ENCODE measurements around the gene NUMA1. TPM values are rescaled to one million over a fixed set of nuclear protein-coding genes. Genes with fewer than 3 reads are reported as not detected.
A peak's percentile ranks its signal among the peaks of the same experiment; 100 is the strongest.

Gene NUMA1
- total and polyA plus RNA-seq, 2 of the 8 experiments (the other 6 are each of a cell fraction or from before 2014, with no cell fraction given): 101 to 107 TPM

DNA sequence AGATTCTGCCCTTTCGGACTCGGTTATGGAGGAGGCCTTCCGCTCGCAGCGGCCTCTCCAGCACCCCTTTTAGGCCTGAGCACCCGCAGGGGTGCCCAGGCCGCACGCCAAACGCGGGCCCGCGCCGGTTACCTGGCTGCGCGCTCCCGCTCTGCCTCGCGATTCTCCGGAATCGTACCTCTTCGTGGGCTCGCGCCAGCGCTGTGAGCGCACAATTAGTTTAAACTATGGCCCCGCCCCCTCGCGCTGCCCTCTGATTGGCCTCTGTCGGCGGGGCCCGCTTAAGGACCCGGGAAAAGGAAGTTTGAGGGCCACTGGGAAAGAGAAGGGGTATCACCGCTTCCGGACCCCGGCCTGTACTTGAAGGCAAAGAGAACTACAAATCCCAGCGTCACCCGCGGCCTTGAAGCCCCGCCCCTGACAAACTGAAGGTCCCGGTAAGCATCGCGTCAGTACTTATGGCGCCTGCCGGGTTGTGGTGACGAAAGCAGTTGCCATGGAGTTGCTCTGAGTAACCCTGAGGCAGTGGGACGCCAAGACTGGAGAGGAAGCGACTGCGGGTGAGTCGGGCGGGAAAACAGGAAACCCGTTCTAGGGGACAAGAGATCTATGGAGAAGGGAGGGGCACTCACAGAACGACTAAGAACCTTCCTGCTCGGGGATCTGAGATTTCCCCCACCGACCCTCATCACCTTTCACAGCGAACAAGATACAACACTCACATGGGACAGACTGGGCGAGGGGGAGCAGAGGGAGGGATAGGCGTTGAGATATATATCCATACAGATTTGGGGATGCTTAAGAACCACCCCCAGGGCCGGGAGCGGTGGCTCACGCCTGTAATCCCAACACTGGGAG is at the start of gene NUMA1, which contains the start of gene LRRC51 (continued):
- peak; percentile 60 for TF ChIP-seq ASH2L (IDR thresholded peaks at IDR 0.05; ENCODE audit: low read length)
- no peak for TF ChIP-seq SP2 (IDR thresholded peaks at IDR 0.05; ENCODE audit: low read length)
- no peak for TF ChIP-seq CHD1 (IDR thresholded peaks at IDR 0.05; ENCODE audit: low read depth, low read length)
- no peak for TF ChIP-seq EGR1 (IDR thresholded peaks at IDR 0.05; ENCODE audit: borderline replicate concordance, low read depth, low read length)
- TF ChIP-seq, protein P1, sequence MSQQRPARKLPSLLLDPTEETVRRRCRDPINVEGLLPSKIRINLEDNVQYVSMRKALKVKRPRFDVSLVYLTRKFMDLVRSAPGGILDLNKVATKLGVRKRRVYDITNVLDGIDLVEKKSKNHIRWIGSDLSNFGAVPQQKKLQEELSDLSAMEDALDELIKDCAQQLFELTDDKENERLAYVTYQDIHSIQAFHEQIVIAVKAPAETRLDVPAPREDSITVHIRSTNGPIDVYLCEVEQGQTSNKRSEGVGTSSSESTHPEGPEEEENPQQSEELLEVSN (IDR thresholded peaks at IDR 0.05): 0 out of 2 replicates have a peak, but pooled peaks have one; percentile 54
- no peak for TF ChIP-seq SRF (IDR thresholded peaks at IDR 0.05; ENCODE audit: low read depth, low read length)
- TF ChIP-seq POLR2AphosphoS5 (IDR thresholded peaks at IDR 0.05; ENCODE audit: low read depth, low read length): peak; percentile 70
- TF ChIP-seq BRCA1 (IDR thresholded peaks at IDR 0.05; ENCODE audit: low read depth, low read length): no peak
- peak; percentile 86 for TF ChIP-seq TAF1 (IDR thresholded peaks at IDR 0.05; ENCODE audit: low read depth, low read length)
- TF ChIP-seq ATF2 (IDR thresholded peaks at IDR 0.05; ENCODE audit: low read length): 0 out of 2 replicates have a peak, but pooled peaks have one; percentile 38
- TF ChIP-seq ZNF274 (IDR thresholded peaks at IDR 0.05; ENCODE audit: borderline replicate concordance, extremely low read depth, low read length): no peak
- no peak for TF ChIP-seq USF2 (IDR thresholded peaks at IDR 0.05; ENCODE audit: low read length)
- TF ChIP-seq NANOG (IDR thresholded peaks at IDR 0.05; ENCODE audit: insufficient read depth, low read depth, low read length, poor library complexity, severe bottlenecking): no peak
- peak; percentile 74 for TF ChIP-seq SIX5 (IDR thresholded peaks at IDR 0.05; ENCODE audit: low read depth, low read length)
- peak; percentile 52 for TF ChIP-seq TBP (IDR thresholded peaks at IDR 0.05; ENCODE audit: low read depth, low read length)
- no peak; the same call in 1 of the 2 replicates for TF ChIP-seq SP1 (IDR thresholded peaks at IDR 0.05; ENCODE audit: low read depth, low read length)
- no peak for TF ChIP-seq GABPA (IDR thresholded peaks at IDR 0.05; ENCODE audit: borderline replicate concordance, insufficient read depth, low read length)
- TF ChIP-seq BACH1 (IDR thresholded peaks at IDR 0.05; ENCODE audit: low read length): no peak
- TF ChIP-seq RNF2 (IDR thresholded peaks at IDR 0.05; ENCODE audit: borderline replicate concordance, low read depth, low read length, missing control alignments, poor library complexity, severe bottlenecking): no peak
- TF ChIP-seq NRF1 (IDR thresholded peaks at IDR 0.05; ENCODE audit: low read depth, low read length): no peak
- no peak for TF ChIP-seq GTF2F1 (IDR thresholded peaks at IDR 0.05; ENCODE audit: borderline replicate concordance, low read depth, low read length)
